Nephron (organoid): Measurements from ENCODE around the gene C2CD4C.

ENCODE experiments used
- H3K27ac Mint-ChIP-seq, 3 experiments: 2 replicates each; pipeline ENCODE4 v1.8.0; 2020; ENCODE audit warnings: mixed read lengths in 3 of 3, mild to moderate bottlenecking in 2 of 3, moderate library complexity in 1 of 3
- H3K27me3 Mint-ChIP-seq: 2 replicates; pipeline ENCODE4 v1.8.0; 2021; ENCODE audit warnings: low read depth, mild to moderate bottlenecking, moderate library complexity, mixed read lengths
- H3K36me3 Mint-ChIP-seq: 2 replicates; pipeline ENCODE4 v1.8.0; 2020; ENCODE audit warnings: low read depth, mixed read lengths
- H3K4me1 Mint-ChIP-seq: 2 replicates; pipeline ENCODE4 v1.8.0; 2020; ENCODE audit warnings: mixed read lengths
- H3K4me3 Mint-ChIP-seq, 3 experiments: 2 replicates each; pipeline ENCODE4 v1.8.0; 2020; ENCODE audit warnings: mild to moderate bottlenecking in 3 of 3, mixed read lengths in 3 of 3, moderate library complexity in 2 of 3
- H3K9me3 Mint-ChIP-seq: 2 replicates; pipeline ENCODE4 v1.8.0; 2020; ENCODE audit warnings: mixed read lengths
- TF ChIP-seq, protein P1 (sequence below), 3 experiments: fragments of 200-600 bp; sonication (generic); IDR thresholded peaks; one replicate each; pipeline ENCODE4 v1.5.0; 2021; ENCODE audit warnings: antibody characterized with exemption in 3 of 3; ENCODE audit not compliant: unreplicated experiment in 3 of 3

C2CD4C gene

DNA sequence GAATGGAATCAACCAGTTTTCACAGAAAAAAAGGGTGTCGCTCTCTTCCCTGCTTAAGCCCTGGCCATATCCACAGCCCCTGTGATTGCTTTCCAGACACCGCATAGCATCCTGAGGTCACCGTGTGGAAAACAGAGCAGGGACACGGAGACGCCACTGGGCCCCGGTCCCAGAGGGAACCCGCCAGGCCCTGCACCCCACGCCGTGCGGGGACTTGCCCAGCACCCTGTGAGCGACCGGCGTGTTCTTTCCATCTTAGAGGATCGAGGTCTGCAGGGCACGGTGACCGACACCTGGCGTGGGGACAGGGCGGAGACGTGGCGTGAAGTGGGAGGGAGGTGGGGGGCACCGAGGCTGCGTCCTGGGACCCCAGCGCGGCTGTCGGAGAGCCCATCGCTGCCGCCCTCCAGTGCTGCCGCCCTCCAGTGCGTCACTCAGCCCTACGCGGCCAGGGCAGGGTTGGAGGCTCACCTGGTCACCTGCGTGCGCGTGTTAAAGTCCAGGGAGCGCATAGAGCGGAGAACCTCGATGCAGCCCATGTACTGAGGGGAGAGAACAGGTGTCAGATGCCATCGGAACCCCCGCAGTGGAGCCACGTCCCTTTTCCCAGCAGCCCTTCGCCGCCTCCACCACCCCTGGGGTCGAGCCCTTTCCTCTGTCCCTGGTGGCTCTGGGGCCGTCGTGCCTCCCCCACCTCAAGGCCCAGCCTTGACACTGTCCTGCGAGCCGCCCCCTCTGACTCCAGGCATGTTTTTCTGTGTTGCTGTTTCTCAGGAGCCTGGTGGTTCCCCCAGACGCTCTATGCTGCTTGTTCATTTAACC, 31.7 kb upstream of the C2CD4C start:
- peaks cover 4% of the 10 kb centered on the region for H3K27me3 Mint-ChIP-seq
- H3K36me3 Mint-ChIP-seq = peaks cover 21% of the 10 kb centered on the region
- H3K4me1 Mint-ChIP-seq = peaks cover 13% of the 10 kb centered on the region
- no peak overlapping the region for H3K4me3 Mint-ChIP-seq
- no peaks in the 10 kb centered on the region for H3K9me3 Mint-ChIP-seq
- H3K27ac Mint-ChIP-seq = no peak overlapping the region
- TF ChIP-seq, protein P1, sequence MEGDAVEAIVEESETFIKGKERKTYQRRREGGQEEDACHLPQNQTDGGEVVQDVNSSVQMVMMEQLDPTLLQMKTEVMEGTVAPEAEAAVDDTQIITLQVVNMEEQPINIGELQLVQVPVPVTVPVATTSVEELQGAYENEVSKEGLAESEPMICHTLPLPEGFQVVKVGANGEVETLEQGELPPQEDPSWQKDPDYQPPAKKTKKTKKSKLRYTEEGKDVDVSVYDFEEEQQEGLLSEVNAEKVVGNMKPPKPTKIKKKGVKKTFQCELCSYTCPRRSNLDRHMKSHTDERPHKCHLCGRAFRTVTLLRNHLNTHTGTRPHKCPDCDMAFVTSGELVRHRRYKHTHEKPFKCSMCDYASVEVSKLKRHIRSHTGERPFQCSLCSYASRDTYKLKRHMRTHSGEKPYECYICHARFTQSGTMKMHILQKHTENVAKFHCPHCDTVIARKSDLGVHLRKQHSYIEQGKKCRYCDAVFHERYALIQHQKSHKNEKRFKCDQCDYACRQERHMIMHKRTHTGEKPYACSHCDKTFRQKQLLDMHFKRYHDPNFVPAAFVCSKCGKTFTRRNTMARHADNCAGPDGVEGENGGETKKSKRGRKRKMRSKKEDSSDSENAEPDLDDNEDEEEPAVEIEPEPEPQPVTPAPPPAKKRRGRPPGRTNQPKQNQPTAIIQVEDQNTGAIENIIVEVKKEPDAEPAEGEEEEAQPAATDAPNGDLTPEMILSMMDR (IDR thresholded peaks at IDR 0.05; ENCODE audit: unreplicated experiment in 3 of 3) = no peak

DNA sequence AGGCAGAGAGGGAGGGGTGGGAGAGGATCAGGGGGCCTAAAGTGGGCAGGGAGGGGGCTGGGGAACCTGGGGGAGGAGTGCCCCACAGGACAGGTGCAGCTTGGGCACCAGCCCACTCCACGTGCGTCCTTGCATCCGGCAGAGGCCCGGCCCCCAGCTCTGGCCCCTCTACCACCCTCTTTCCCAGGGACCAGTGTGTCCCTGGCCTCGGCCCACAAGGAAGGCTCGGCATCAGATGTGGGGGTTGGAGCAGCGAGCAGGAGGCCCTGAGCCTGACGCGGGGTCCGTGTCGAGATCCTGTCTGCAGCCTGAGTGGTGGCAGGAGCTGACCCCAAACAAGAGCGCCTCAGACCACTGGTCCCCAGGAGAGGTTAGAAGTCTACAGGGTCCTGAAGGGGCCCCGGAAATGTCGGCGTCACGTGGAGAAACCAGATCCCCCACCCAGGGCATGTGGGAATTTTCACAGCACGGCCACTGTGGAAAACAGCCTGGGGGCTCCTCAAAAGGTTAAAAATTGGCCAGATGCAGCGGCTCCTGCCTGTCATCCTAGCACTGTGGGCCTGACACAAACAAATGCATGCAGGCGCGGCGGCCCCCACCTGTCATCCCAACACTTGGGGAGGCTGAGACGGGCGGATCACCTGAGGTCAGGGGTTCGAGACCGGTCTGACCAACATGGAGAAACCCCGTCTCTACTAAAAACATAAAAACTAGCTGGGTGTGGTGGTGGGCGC, 30.4 kb upstream of the C2CD4C start:
- H3K4me1 Mint-ChIP-seq = peaks cover 16% of the 10 kb centered on the region
- peaks cover 4% of the 10 kb centered on the region for H3K27me3 Mint-ChIP-seq
- H3K9me3 Mint-ChIP-seq = no peaks in the 10 kb centered on the region
- H3K27ac Mint-ChIP-seq = no peak overlapping the region
- no peak overlapping the region for H3K4me3 Mint-ChIP-seq
- TF ChIP-seq, protein P1 (IDR thresholded peaks at IDR 0.05; ENCODE audit: unreplicated experiment in 3 of 3) = no peak
- peaks cover 24% of the 10 kb centered on the region for H3K36me3 Mint-ChIP-seq

GRCh38 chr19:438416-438958, 29.5 kb upstream of the C2CD4C start:
- TF ChIP-seq, protein P1 (IDR thresholded peaks at IDR 0.05; ENCODE audit: unreplicated experiment in 3 of 3) = no peak
- peaks cover 24% of the 10 kb centered on the region for H3K36me3 Mint-ChIP-seq
- H3K27me3 Mint-ChIP-seq = peaks cover 4% of the 10 kb centered on the region
- H3K4me3 Mint-ChIP-seq = no peak overlapping the region
- H3K4me1 Mint-ChIP-seq = peaks cover 16% of the 10 kb centered on the region
- no peak overlapping the region for H3K27ac Mint-ChIP-seq
- H3K9me3 Mint-ChIP-seq = no peaks in the 10 kb centered on the region

GRCh38 chr19:437041-437440, 28.1 kb upstream of the C2CD4C start:
- Mint-ChIP-seq H3K4me3 (no peak overlapping the region), H3K36me3 (peaks cover 22% of the 10 kb centered on the region), H3K4me1 (peaks cover 16% of the 10 kb centered on the region), H3K9me3 (no peaks in the 10 kb centered on the region), H3K27me3 (peaks cover 4% of the 10 kb centered on the region), H3K27ac (no peak overlapping the region)
- TF ChIP-seq, protein P1 (IDR thresholded peaks at IDR 0.05; ENCODE audit: unreplicated experiment in 3 of 3) = no peak

- Mint-ChIP-seq H3K4me3 (no peak overlapping the region), H3K36me3 (peaks cover 16% of the 10 kb centered on the region), H3K27me3 (peaks cover 4% of the 10 kb centered on the region), H3K27ac (no peak overlapping the region), H3K9me3 (no peaks in the 10 kb centered on the region), H3K4me1 (peaks cover 11% of the 10 kb centered on the region)
- TF ChIP-seq, protein P1 (IDR thresholded peaks at IDR 0.05; ENCODE audit: unreplicated experiment in 3 of 3) = no peak
Measured at GRCh38 chr19:436413-436950, 27.5 kb upstream of the C2CD4C start.
